HepG2 (cell line): ENCODE measurements around the gene RBM19. TPM values are rescaled to one million over a fixed set of nuclear protein-coding genes. Genes with fewer than 3 reads are reported as not detected.

ENCODE experiments used
- ATAC-seq: fragments of 200-7000 bp; cut with Tn5 transposase; 3 replicates; pipeline ENCODE4 v1.9.1; 2020; ENCODE audit warnings: mild to moderate bottlenecking, moderate library complexity
- BruUV-seq: library from RNA; stranded (reverse); fragments of 400-500 nt; replicated peaks from 2 replicates; lab custom pipeline; 2021; lab: Mats Ljungman, UMichigan
- CTCF ChIA-PET: fragments of 300-600 bp; formaldehyde crosslinking; extraction: SDS; loops from one replicate; lab custom pipeline; 2021; ENCODE audit warnings: low total read pairs, inconsistent platforms, low intra/inter-chr PET ratio; lab: Yijun Ruan, JAX
- POLR2A ChIA-PET: fragments of 350-600 bp; sonication (Branson Sonifier 250); formaldehyde crosslinking; loops from one replicate; lab custom pipeline; 2020; ENCODE audit warnings: antibody characterized with exemption, inconsistent platforms; lab: Yijun Ruan, JAX
- DNase-seq: peaks from one replicate; pipeline ENCODE4 v3.0.0-alpha.2; 2015; ENCODE audit warnings: low spot score
- FAIRE-seq: peaks from 3 replicates; lab custom pipeline; 2011; peaks lifted over from hg19 to GRCh38; lab: Jason Lieb, UNC
- H2AFZ ChIP-seq: one replicate; pipeline ENCODE4 v1.6.1; 2011; ENCODE audit warnings: low read length, inconsistent platforms
- H3K27ac ChIP-seq: fragments of 300-600 bp; 3 replicates; pipeline ENCODE4 v1.8.0; 2011; ENCODE audit warnings: mixed run types, mild to moderate bottlenecking, mixed read lengths, low read length, inconsistent platforms; ENCODE audit not compliant: insufficient read depth; ENCODE audit errors: extremely low read length
- H3K27me3 ChIP-seq, 2 experiments: fragments of 200-600 bp in 1 of 2; 2 replicates in 1 of 2; 3 replicates in 1 of 2; pipeline versions ENCODE4 v1.6.0 to v1.8.0; 2011; ENCODE audit warnings: low read length in 2 of 2, mild to moderate bottlenecking in 2 of 2, moderate library complexity in 2 of 2, inconsistent platforms in 1 of 2; ENCODE audit not compliant: insufficient read depth in 2 of 2, control insufficient read depth in 1 of 2
- H3K36me3 ChIP-seq, 2 experiments: fragments of 200-600 bp in 1 of 2; replicated peaks in 1 of 2; 2 replicates in 1 of 2; 3 replicates in 1 of 2; pipeline versions ENCODE4 v1.5.1 to v1.8.0; 2011; ENCODE audit warnings: low read length in 2 of 2, inconsistent platforms in 1 of 2; ENCODE audit not compliant: insufficient read depth in 2 of 2, control insufficient read depth in 1 of 2
- H3K4me1 ChIP-seq: 2 replicates; pipeline ENCODE4 v1.5.1; 2012; ENCODE audit warnings: low read length, inconsistent platforms; ENCODE audit not compliant: insufficient read depth
- H3K4me2 ChIP-seq: 2 replicates; pipeline ENCODE4 v1.6.0; 2011; ENCODE audit warnings: low read depth, low read length, inconsistent platforms
- H3K4me3 ChIP-seq, 3 experiments: fragments of 200-600 bp in 1 of 3; sonication (generic), shearing (Covaris generic) in 1 of 3; replicated peaks in 1 of 3; 2 replicates each; pipeline ENCODE4 v1.5.1; 2011 to 2016; ENCODE audit warnings: low read length in 3 of 3, inconsistent platforms in 2 of 3, low read depth in 2 of 3, mild to moderate bottlenecking in 2 of 3, control low read depth in 1 of 3, mixed read lengths in 1 of 3; ENCODE audit not compliant: insufficient read depth in 1 of 3
- H3K79me2 ChIP-seq: one replicate; pipeline ENCODE4 v1.6.1; 2011; ENCODE audit warnings: low read length, inconsistent platforms; ENCODE audit not compliant: insufficient read depth
- H3K9ac ChIP-seq: 2 replicates; pipeline ENCODE4 v1.6.0; 2011; ENCODE audit warnings: mild to moderate bottlenecking, low read depth, low read length, inconsistent platforms; ENCODE audit not compliant: insufficient read depth
- H3K9me3 ChIP-seq: 2 replicates; pipeline ENCODE4 v1.5.1; 2012; ENCODE audit warnings: mild to moderate bottlenecking, low read length
- H4K20me1 ChIP-seq: 2 replicates; pipeline ENCODE4 v1.6.0; 2011; ENCODE audit warnings: inconsistent platforms, mild to moderate bottlenecking, low read length, moderate library complexity; ENCODE audit not compliant: insufficient read depth
- CBX5 ChIP-seq: sonication (generic); formaldehyde crosslinking; IDR thresholded peaks from 2 replicates; pipeline ENCODE4 v1.4.0; 2020; ENCODE audit warnings: missing genetic modification reagents, borderline replicate concordance
- ZNF430 ChIP-seq: sonication (generic); formaldehyde crosslinking; IDR thresholded peaks from 2 replicates; pipeline ENCODE4 v1.9.0; 2021; ENCODE audit warnings: mild to moderate bottlenecking, missing genetic modification reagents
- ZNF44 ChIP-seq: sonication (generic); formaldehyde crosslinking; IDR thresholded peaks from 2 replicates; pipeline ENCODE4 v1.5.1; 2020; ENCODE audit warnings: mild to moderate bottlenecking, missing genetic modification reagents
- ZNF468 ChIP-seq: sonication (generic); formaldehyde crosslinking; IDR thresholded peaks from 2 replicates; pipeline ENCODE4 v1.8.0; 2022; ENCODE audit warnings: mild to moderate bottlenecking, moderate library complexity, missing genetic modification reagents
- ZNF652 ChIP-seq: IDR thresholded peaks from 2 replicates; pipeline ENCODE4 v1.6.1; 2016; ENCODE audit warnings: low read depth, borderline replicate concordance
- ZNF773 ChIP-seq: sonication (generic); formaldehyde crosslinking; IDR thresholded peaks from 2 replicates; pipeline ENCODE4 v1.4.0; 2020; ENCODE audit warnings: missing genetic modification reagents, borderline replicate concordance
- ZZZ3 ChIP-seq: sonication (generic); formaldehyde crosslinking; IDR thresholded peaks from 2 replicates; pipeline ENCODE4 v1.4.0; 2020; ENCODE audit warnings: missing genetic modification reagents, mild to moderate bottlenecking, borderline replicate concordance
- WGBS: methylation state at CpG from one replicate; pipeline ENCODE4 v1.1.6; 2017; ENCODE audit warnings: low lambda C conversion rate; 5-methylcytosine and 5-hydroxymethylcytosine counted together
- in situ Hi-C: cut with HindIII; loops from 2 replicates; pipeline ENCODE4 v1.10.0; 2017; ENCODE audit warnings: low pct_unique_long_range_greater_than_20kb; ENCODE audit not compliant: extremely low pct_ligation_motif_present
- intact Hi-C: fragments of 100-400 bp; cut with micrococcal nuclease; formaldehyde crosslinking; loops from one replicate; pipeline ENCODE4 v1.10.0; 2022; ENCODE audit not compliant: unreplicated experiment
- polyA plus RNA-seq, 8 experiments: library from polyadenylated mRNA; depleted of rRNA in 3 of 8; stranded (reverse) in 7 of 8; unstranded in 1 of 8; fragments of >200 nt; fragmentation: Illumina TruSeq in 4 of 8; extraction: Trizol in 4 of 8; gene quantifications; 2 replicates each; pipeline versions ENCODE4 v1.2.1 to v1.2.3, GENCODE V29; 2011 to 2016; ENCODE audit warnings: low read depth in 4 of 8, missing spikeins in 1 of 8, mixed read lengths in 1 of 8; ENCODE audit not compliant: insufficient read depth in 1 of 8
- total RNA-seq, 5 experiments: library from RNA; depleted of rRNA; stranded (reverse); fragments of >200 nt; fragmentation: Illumina TruSeq; extraction: Trizol; gene quantifications; 2 replicates each; pipeline ENCODE4 v1.2.3, GENCODE V29; 2016; ENCODE audit warnings: low read depth in 1 of 5
- TF ChIP-seq, protein P1 (sequence below), 2 experiments: sonication (generic) in 1 of 2; formaldehyde crosslinking in 1 of 2; IDR thresholded peaks; 2 replicates each; pipeline versions ENCODE4 v1.6.1 to v1.9.0; 2014 to 2022; ENCODE audit warnings: antibody characterized with exemption in 1 of 2, borderline replicate concordance in 1 of 2, inconsistent platforms in 1 of 2, low read depth in 1 of 2, missing genetic modification reagents in 1 of 2
- TF ChIP-seq, protein P2 (sequence below): sonication (generic); formaldehyde crosslinking; IDR thresholded peaks from 2 replicates; pipeline ENCODE4 v1.8.0; 2022; ENCODE audit warnings: missing genetic modification reagents, mild to moderate bottlenecking, borderline replicate concordance

The RBM19 gene
- total and polyA plus RNA-seq, 2 of the 13 experiments (the other 11 are each of a cell fraction or from before 2014, with no cell fraction given), result 19.3 to 32.2 TPM

DNA sequence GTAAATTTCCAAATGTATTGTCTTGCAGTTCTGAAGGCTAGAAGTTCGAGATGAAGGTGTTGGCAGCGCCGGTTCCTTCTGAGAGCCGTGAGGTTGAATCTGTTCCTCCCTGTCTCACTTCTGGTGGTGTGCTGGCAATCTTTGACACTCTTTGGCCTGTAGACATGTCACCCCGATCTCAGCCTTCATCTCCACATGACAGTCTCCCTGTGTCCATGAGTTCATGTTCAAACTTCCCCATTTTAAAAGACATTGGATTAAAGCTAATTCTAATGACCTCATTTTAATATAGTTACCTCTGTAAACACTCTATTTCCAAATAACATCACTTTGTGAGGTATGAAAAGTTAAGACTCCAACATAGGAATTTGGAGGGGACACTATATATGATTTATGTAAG is 4.1 kb upstream of the RBM19 start:
- POLR2A ChIA-PET, result no interaction called here
- Histone ChIP-seq H3K4me1 (peaks cover 11% of the 10 kb centered on the region), H3K4me3 (no peak overlapping the region), H4K20me1 (no peaks in the 10 kb centered on the region), H3K36me3 (no peaks in the 10 kb centered on the region), H3K9ac (no peak overlapping the region), H3K9me3 (no peaks in the 10 kb centered on the region), H3K27ac (no peak overlapping the region), H3K79me2 (peaks cover 9% of the 10 kb centered on the region), H3K4me2 (no peak overlapping the region), H3K27me3 (peaks cover 0 to 17% of the 10 kb centered on the region in 2 experiments; a peak in 3 of 5 replicates), H2AFZ (no peak overlapping the region)
- in situ Hi-C loops (no loop called here), intact Hi-C loops (no loop called here)
- ATAC-seq (no peak), FAIRE-seq (no peak), DNase-seq (no peak)
- 0% methylated on average over 5 of the region's 5 CpGs for WGBS
- CTCF ChIA-PET, result no interaction called here
- BruUV-seq, result no TSS peak
- TF ChIP-seq ZNF44 (CRISPR knock-in tag) (no peak), ZNF430 (CRISPR knock-in tag) (no peak), ZNF468 (CRISPR knock-in tag) (no peak), ZNF652 (no peak), ZZZ3 (CRISPR knock-in tag) (no peak), ZNF773 (CRISPR knock-in tag) (no peak), CBX5 (no peak)
- TF ChIP-seq, protein P1, sequence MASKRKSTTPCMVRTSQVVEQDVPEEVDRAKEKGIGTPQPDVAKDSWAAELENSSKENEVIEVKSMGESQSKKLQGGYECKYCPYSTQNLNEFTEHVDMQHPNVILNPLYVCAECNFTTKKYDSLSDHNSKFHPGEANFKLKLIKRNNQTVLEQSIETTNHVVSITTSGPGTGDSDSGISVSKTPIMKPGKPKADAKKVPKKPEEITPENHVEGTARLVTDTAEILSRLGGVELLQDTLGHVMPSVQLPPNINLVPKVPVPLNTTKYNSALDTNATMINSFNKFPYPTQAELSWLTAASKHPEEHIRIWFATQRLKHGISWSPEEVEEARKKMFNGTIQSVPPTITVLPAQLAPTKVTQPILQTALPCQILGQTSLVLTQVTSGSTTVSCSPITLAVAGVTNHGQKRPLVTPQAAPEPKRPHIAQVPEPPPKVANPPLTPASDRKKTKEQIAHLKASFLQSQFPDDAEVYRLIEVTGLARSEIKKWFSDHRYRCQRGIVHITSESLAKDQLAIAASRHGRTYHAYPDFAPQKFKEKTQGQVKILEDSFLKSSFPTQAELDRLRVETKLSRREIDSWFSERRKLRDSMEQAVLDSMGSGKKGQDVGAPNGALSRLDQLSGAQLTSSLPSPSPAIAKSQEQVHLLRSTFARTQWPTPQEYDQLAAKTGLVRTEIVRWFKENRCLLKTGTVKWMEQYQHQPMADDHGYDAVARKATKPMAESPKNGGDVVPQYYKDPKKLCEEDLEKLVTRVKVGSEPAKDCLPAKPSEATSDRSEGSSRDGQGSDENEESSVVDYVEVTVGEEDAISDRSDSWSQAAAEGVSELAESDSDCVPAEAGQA (IDR thresholded peaks at IDR 0.05; ENCODE audit: low read depth), result no peak
- TF ChIP-seq, protein P1 (CRISPR knock-in tag; IDR thresholded peaks at IDR 0.05; ENCODE audit: borderline replicate concordance), result no peak
- TF ChIP-seq, protein P2, sequence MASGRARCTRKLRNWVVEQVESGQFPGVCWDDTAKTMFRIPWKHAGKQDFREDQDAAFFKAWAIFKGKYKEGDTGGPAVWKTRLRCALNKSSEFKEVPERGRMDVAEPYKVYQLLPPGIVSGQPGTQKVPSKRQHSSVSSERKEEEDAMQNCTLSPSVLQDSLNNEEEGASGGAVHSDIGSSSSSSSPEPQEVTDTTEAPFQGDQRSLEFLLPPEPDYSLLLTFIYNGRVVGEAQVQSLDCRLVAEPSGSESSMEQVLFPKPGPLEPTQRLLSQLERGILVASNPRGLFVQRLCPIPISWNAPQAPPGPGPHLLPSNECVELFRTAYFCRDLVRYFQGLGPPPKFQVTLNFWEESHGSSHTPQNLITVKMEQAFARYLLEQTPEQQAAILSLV, result no peak
